ENCODE measurements around the gene UHRF1.

GRCh38 chr19:4968462-4969291 lies 59.4 kb downstream of the UHRF1 start, which contains the start of gene KDM4B:
- TF ChIP-seq EZH2phosphoT487 (IDR thresholded peaks at IDR 0.05; ENCODE audit: borderline replicate concordance) (no peak), CTCF (conservative IDR thresholded peaks at IDR 0.05; ENCODE audit: low read length) (no peak)
